Stimulated activated CD4-positive, alpha-beta T cell treated with anti-CD3 and anti-CD28 coated beads, Interleukin-4, amount 100 ng/mL, for 4 hours (primary cell): ENCODE results near the gene ERC2.

Source experiments
- DNase-seq, 2 experiments: peaks; one replicate each; pipeline ENCODE4 v3.0.0-alpha.2; 2020

The ERC2 gene

DNA sequence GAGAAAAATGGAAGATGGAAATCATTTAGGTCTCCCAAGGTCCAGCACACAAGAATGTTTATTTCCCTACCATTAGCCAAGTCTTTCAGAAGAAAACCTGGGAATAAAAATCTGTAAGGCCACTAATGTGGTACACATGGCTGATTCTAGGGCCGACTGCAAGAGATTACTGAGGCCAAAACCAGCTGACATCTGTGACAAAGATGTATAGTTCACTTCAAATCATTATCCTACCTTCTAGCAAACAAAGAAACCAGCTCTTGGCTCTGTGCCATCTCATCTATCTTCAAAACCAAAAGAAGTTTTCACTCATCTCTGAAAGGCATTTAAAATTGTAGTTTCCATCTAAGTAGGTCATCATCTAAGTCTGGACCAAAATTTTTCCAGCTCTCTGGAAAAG, 43.9 kb downstream of the ERC2 start:
- DNase-seq: no peak

GRCh38 chr3:56423661-56424099, 44.6 kb downstream of the ERC2 start:
- DNase-seq: no peak

GRCh38 chr3:56422316-56422715, 46.0 kb downstream of the ERC2 start:
- no peak for DNase-seq

- DNase-seq: no peak
These were observed 47.1 kb downstream of the ERC2 start for GRCh38 chr3:56421205-56421604.

DNA sequence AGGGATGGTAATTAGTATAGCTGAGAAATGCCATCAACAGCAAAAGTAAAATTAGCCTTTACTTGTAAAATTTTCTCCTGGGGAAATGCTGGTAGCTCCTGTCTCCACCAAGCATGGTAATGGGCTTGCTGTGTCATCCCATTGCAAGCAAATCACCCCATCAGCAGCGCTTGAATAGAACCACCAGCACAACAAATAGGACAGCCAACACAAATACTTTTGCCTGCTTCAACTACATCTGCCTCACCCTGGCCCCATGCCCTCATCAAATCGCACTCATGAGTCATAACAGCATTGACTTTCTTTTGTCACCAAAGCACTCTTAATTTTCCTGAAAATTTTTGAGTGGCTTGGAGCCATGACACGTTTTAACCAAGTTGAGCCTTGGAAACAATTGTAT, 52.6 kb downstream of the ERC2 start:
- DNase-seq: no peak

DNA sequence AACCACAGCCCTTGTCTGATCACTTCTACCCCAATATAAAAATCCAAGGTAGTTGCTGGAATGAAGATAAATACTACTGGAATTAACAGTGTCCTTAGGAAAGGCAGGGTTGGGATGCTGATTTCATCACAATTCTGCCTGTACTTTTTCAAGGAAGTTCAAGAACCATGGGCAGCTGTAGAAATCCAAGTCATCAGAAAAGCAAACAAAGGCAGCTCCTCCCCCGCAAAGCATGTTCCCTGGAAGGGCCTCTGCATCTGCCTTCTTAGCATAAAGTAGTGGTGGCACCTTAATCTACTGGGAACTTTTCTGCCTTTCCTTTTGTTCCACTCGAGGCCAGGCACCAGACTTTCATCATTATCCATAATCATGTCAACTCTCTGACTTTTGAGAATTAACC, 54.4 kb downstream of the ERC2 start:
- no peak for DNase-seq

DNA sequence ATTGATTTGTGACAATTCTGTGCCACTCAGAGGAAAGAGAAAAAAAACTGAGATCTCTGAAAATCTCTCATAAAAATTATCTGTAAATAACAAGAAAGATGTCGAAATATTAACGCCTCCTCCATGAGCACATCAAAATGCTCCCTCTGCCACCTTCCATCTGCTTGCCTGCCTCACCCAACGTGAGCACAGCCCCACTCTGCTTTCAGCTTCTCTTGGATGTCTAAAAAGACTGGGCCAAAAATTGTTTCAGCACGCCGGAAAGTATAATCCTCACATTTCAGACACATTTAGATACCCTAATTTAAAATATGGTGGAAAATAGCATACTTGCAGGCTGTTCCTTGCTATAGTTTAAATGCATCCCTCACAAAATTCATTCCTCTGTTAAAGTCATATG, 57.1 kb downstream of the ERC2 start:
- no peak for DNase-seq

DNA sequence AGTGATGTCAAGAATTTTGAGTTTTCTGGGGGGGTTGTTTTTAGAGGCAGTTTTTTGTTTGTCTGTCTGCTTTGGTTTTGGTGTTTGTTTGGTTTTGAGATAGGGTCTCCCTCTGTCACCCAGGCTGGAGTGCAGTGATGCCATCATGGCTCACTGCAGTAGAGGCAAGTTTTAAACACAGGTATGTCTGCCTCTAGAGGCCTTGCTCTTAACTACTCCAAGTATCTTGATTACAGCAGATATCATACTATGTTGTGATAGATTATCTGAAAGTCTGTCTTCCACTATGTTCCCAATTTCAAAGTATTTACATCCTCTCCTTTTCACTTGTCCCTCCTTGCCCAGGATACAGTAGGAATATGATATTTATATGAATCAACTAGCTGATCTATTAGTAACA, 57.7 kb downstream of the ERC2 start:
- DNase-seq: no peak

DNA sequence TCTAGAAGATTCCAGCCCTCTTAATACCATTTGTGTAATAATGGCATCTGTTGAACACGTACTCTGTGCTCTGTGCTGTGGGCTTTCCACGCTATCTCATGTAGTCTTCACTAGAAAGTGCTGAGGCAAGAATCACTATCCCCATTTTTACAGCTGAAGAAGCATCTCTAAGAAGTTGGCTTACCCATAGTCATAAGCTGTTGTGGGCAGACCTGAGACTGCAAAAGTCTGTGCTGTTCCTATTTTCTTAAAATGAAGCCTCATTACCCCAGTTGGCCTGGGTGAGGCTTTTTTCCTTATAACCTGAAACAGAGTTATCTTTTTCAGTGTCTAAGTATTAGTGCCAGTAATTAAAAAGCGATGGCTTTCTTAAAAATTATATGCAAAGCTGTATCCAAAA, 58.5 kb downstream of the ERC2 start:
- DNase-seq: no peak

GRCh38 chr3:56408761-56409196, 59.5 kb downstream of the ERC2 start:
- no peak for DNase-seq

- no peak for DNase-seq
These were observed 61.3 kb downstream of the ERC2 start for GRCh38 chr3:56406826-56407515.

DNA sequence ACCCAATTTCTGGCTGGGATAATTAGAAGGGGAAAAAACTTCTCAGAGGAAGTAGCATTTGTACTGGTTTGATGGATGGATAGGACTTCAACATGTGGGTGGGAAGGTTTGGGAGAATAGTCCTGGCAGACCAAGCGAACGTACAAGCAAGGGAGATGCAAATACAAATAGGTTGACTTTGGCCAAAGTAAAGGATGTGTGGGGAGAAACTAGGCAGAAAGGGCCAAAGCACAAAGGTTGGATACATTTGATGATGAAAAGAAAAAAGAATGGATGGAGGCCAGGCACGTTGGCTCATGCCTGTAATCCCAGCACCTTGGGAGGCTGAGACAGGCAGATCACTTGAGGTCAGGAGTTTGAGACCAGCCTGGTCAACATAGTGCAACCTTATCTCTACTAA, 63.4 kb downstream of the ERC2 start:
- DNase-seq: no peak

- DNase-seq: no peak
These were observed 69.6 kb downstream of the ERC2 start for GRCh38 chr3:56398659-56399058.

DNA sequence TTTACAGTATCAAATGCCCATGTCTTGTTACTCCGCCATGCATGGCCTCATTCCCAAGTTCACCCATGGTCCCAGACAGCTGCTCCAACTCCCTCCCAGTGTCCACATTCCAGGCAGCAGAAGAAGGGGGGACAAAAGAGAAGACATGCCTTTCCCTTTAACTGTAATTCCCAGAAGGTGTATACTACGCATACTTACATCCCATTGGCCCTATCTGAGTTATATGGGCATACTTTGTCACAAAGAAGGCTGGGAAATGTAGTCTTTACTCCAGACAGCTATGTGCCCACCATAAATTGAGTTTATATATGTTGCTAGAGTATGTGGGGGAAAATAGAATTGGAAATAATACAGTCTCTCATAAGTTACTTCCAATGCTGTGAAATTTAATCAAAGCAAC, 70.5 kb downstream of the ERC2 start:
- no peak for DNase-seq

DNA sequence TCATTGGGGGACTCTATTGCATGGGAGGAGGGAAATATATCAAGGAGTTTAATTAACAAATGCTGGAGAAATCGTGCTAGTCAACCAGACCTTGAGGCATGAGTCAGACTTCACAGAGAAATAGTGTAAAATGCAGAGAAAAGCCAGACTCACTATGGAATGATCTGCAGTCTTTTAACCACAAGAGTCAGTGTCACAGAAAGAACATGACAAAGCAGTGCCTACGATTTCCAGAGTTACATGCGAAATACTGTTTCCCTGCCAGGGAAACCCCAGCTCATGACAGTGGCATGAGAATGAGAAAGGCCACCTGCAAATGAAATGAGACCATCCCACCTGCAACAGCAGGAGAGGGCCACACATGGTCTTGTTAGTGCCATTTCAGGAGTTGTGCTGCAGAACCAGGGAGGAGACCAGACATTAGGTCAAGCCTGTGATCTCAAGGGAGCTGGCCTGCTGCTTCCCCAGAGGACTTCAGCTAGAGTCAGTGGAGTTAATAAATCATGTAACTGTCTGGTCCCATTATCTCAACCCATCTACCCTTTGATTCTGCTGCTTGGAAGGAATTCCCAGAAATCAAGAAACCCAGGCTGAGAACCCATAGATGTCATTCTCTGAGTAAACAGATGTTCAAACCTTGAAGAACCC, 79.0 kb downstream of the ERC2 start:
- no peak for DNase-seq

GRCh38 chr3:56383092-56383491, 85.2 kb downstream of the ERC2 start:
- DNase-seq: no peak

- DNase-seq: no peak
These were observed 88.5 kb downstream of the ERC2 start for GRCh38 chr3:56379723-56380287.

DNA sequence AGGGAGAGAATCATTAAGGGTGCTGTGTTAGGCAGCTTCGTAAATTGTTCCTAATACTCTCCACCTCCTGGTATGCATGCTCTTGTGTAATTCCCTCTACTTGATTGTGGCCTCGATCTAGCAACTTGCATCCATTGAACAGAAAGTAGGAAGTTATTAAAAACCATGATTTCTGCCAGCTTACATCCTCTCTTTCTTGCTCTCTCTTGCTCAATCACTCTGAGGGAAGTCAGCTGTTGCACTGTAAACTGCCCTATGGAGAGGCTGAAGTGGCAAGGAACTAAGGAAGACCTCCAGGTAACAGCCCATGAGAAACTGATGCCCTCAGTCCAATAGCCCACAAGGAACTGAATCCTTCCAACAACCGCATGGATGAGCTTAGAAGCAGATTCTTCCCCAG, 92.6 kb downstream of the ERC2 start:
- DNase-seq: no peak

DNA sequence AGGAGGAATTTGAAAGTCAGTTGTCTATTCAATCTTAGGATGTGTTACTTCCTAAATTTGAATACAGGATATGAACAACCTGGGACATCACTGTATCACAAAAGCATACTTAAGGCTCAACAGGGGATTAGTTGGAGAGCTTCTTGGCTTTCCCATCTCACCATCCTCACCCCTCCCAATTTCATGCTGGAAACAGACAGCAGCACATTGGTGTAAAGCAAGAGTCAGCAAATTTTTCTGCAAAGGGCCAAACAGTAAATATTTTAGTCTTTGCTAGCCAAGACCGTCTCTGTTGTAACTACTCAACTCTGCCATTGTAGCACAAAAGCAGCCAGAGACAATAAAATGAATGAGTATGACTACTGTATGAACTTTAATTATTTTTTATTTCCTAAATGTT, 94.9 kb downstream of the ERC2 start:
- DNase-seq: no peak

DNA sequence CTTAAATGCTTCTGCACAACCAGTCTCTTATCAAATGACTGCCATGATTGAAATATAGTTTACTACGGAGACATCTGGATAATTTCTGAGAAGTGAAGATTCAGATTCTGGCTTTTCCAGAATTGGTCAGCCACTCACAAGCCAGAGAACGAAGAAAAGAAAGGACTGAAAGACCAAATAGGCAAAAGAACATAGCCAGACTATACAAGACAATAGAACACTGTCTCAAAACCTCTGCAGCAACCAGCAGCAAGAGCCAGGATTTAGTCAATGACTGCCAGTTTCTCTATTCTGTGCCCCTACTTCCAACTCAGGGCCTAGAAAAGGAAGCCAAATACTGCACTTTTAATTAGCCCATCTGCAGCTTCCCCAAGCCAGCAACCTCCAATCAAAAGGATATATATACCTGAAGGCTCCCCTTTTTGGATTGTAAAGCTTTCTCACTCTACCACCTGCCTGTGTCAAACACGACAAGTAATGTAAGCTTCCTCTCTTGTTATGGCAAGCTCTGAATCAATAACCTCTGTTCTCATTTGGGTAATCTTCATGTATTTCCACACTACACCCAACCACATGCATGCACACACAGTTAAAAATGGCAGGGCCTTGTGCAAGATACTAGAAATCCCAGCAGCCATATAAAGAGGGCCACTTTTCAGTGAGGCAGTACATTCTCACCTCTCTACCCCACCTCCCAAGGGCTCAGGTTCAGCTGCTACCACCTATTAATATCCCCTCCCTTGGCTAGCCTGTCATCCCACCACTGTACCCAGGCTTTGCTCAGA, 97.1 kb downstream of the ERC2 start:
- no peak for DNase-seq

- no peak for DNase-seq
These were observed 98.4 kb downstream of the ERC2 start for GRCh38 chr3:56369914-56370313.

DNA sequence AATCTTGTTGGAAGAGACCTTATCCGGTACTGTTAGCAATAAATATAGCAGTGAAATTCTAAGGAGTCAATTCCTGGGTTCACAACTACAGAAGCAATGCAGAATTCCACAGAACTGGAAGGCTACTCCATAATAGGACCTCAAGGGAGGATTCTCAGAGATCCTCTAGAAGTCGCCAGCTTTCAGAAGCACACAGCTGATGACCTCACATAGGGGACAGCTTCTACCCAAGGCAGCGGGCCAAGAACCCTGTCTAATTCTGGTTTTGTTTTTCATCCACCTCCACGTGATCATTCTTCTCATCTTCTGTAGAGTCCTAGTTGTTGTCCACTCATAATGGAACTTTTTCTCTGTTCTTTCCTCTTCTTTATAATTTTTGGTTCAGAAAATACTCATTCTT, 99.4 kb downstream of the ERC2 start:
- no peak for DNase-seq

DNA sequence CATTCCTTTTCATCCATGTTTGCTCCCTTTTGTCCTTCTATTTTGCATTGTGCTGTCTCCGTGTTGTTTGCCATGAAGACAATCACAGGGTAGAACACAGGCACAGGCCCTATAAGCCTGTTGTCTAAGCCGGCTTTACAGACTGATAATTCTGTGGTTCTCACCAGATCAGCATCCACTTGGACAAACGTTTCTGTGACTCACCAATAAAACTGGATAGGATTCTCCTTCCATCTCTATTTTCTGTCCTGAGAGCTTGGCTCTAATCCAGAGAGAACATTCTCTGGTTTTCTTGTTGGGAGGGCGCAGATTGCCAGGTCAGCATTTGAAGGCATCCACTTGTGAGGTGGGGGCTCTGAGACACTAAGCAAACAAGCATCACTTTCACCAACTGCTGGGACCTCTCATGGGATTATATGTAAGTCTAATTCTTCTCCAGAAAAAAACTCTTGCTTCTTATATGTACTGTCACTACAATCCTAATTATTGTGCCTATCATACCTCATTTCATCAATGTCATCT, 101.6 kb downstream of the ERC2 start:
- no peak for DNase-seq
